GM10266 (cell line): ENCODE measurements around the gene SENP6.

Experiments
- DNase-seq: peaks from one replicate; pipeline ENCODE4 v3.0.0; 2012; ENCODE audit errors: extremely low spot score
- CTCF ChIP-seq: IDR thresholded peaks from 2 replicates; pipeline ENCODE4 v1.5.1; 2012; ENCODE audit warnings: mild to moderate bottlenecking, low read depth; ENCODE audit not compliant: control insufficient read depth, insufficient read depth; ENCODE audit errors: missing control alignments

The SENP6 gene

DNA sequence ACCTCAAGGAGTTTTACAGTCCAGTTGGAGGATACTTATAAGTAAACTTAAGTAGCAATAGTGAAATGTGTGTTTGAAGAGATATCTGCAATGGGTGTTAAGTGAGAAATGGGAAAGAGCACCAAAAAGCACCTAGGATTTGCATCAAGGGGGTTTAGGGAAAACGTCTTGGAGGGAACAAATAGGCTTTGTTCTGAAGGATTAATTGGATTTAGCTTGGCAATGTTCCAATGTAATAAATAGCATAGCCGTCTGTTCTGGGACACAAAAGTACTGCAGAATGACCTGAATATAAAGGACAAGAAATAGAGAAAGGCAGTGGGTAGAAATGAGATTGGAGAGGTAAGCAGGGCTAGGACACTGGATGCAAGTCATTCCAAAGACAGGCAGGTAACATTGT is 144.5 kb downstream of the SENP6 start:
- no peak for DNase-seq
- TF ChIP-seq CTCF: no peak

DNA sequence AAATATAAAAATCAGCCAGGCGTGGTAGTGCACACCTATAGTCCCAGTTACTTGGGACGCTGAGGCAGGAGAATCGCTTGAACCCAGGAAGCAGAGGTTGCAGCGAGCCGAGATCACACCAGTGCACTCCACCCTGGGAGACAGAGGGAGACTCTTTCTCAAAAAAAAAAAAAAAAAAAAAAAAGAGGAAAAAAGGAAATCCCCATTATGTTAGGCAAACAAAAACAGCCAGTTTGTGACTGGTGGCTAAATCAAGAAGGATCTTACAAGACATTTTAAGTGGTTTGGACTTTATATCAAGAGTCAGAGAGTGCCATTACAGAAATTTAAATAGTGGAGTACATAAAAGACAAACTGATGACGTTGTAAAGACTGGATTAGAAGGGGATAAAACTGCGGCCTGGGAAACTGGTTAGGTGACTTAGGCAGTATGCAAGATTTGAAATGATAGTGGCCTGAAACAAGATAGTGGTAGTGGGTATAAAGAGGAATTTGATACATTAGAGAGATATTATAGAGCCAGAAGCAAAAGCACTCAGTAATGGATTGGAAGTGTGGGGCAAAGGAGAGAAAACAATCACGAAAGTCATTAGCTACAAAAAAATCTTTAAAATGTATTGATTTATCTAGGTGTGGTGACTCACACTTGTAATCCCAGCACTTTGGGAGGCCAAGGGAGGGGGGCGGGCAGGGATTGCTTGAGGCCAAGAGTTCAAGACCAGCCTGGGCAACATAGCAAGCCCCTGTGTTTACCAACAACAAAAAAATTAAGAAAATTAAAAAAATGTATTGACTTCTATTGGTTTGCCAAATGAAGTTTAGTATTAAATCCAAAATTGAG is 145.7 kb downstream of the SENP6 start:
- DNase-seq: no peak
- TF ChIP-seq CTCF: no peak

GRCh38 chr6:75748003-75748742 is 146.5 kb downstream of the SENP6 start:
- DNase-seq: no peak

DNA sequence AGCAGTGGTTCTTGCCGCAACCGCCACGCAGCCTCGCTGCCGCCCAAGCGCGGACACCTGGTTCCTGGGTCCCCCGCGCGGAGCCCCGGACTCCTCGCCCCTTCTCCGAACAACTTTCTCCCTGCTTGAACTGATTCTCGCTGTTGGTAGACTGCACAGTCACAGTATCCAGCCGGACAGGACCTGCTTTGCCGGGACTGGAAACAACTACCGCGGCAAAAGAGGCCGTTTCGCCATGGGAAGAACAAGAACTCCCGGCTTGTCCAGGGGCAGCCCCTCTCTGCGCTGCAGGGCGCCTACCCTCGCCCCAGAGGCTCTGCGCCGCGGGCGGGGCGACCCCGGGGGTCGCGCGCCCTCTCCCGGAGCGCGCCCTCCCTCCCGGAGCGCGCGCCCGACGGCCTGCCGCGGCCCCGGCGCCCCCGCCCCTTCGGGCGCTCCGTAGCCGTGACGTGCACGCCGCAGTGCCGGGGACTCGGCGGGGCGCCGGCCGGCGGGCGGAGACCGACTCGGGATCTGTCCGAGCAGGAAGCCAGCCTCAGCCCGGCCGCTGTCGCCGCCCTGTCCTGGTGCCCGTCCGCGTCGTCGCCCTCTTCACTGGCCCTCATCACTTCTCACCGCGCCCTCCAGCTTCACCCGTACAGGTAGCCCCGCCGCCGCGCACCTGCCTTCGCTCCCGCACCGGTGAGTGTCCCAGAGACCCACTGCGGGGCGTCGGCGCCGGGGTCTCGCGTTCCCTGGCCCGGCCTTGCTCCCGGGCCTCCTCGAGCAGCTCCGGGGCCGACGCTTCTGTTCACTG is 147.3 kb downstream of the SENP6 start, which contains the start of gene MYO6:
MYO6 (plus strand) TSS at position 497 of the 796 bp plus-strand sequence. CDS start 68,309 bp downstream, outside the sequence.
- peak; percentile 83 for DNase-seq
- no peak for TF ChIP-seq CTCF

More at GRCh38 chr6:75748003-75748742, 146.5 kb downstream of the SENP6 start:
- no peak for TF ChIP-seq CTCF

GRCh38 chr6:75751443-75751842 is 149.8 kb downstream of the SENP6 start:
- no peak for TF ChIP-seq CTCF

GRCh38 chr6:75752365-75752764 is 150.7 kb downstream of the SENP6 start:
- no peak for DNase-seq
- TF ChIP-seq CTCF: no peak

More at GRCh38 chr6:75751443-75751842, 149.8 kb downstream of the SENP6 start:
- DNase-seq: no peak

GRCh38 chr6:75755704-75756103 is 154.0 kb downstream of the SENP6 start:
- no peak for DNase-seq
- no peak for TF ChIP-seq CTCF
